Stomach smooth muscle (tissue), 2 donors: ENCODE measurements around the gene AGBL2.
"Not testable (repeated sequence)": the region's sequence is repeated elsewhere in the genome, so short reads cannot be mapped to it uniquely, and the experiment has no call there.

ENCODE experiments used
- H3K27ac ChIP-seq: one replicate; pipeline ENCODE4 v1.7.0; 2013; ENCODE audit warnings: mild to moderate bottlenecking, low read length, inconsistent platforms
- H3K27me3 ChIP-seq, 2 donors: one replicate each; pipeline ENCODE4 v1.7.0; 2013; ENCODE audit warnings: low read length in 2 of 2; ENCODE audit not compliant: insufficient read depth in 2 of 2, control insufficient read depth in 1 of 2
- H3K36me3 ChIP-seq, 2 donors: one replicate each; pipeline ENCODE4 v1.7.0; 2013; ENCODE audit warnings: low read length in 2 of 2; ENCODE audit not compliant: control insufficient read depth in 2 of 2, insufficient read depth in 2 of 2
- H3K4me1 ChIP-seq: one replicate; pipeline ENCODE4 v1.7.0; 2013; ENCODE audit warnings: low read length; ENCODE audit not compliant: control insufficient read depth, insufficient read depth
- H3K4me3 ChIP-seq, 2 donors: one replicate each; pipeline ENCODE4 v1.7.0; 2013; ENCODE audit warnings: low read length in 2 of 2
- H3K9ac ChIP-seq, 2 donors: one replicate each; pipeline ENCODE4 v1.7.0; 2013; ENCODE audit warnings: low read length in 2 of 2, mild to moderate bottlenecking in 1 of 2
- H3K9me3 ChIP-seq, 2 donors: one replicate each; pipeline ENCODE4 v1.7.0; 2013; ENCODE audit warnings: low read length in 2 of 2; ENCODE audit not compliant: control insufficient read depth in 2 of 2
- donor health status: healthy.
- donor health status: Pancreatic carcinoma.

The AGBL2 gene

GRCh38 chr11:47725442-47726117, 10.4 kb upstream of the AGBL2 start:
- no peak overlapping the region for H3K9ac ChIP-seq
- no peaks in the 10 kb centered on the region for H3K4me1 ChIP-seq
- no peaks in the 10 kb centered on the region for H3K9me3 ChIP-seq
- no peak overlapping the region for H3K27ac ChIP-seq
- no peak overlapping the region for H3K4me3 ChIP-seq
- H3K36me3 ChIP-seq, result peaks cover 39 to 41% of the 10 kb centered on the region in 2 donors
- no peaks in the 10 kb centered on the region for H3K27me3 ChIP-seq

GRCh38 chr11:47724041-47724729, 9.0 kb upstream of the AGBL2 start:
- Histone ChIP-seq H3K4me1 (no peaks in the 10 kb centered on the region), H3K27ac (no peak overlapping the region), H3K36me3 (peaks cover 34 to 46% of the 10 kb centered on the region in 2 donors), H3K9ac (no peak overlapping the region), H3K9me3 (no peaks in the 10 kb centered on the region), H3K27me3 (no peaks in the 10 kb centered on the region), H3K4me3 (no peak overlapping the region)

DNA sequence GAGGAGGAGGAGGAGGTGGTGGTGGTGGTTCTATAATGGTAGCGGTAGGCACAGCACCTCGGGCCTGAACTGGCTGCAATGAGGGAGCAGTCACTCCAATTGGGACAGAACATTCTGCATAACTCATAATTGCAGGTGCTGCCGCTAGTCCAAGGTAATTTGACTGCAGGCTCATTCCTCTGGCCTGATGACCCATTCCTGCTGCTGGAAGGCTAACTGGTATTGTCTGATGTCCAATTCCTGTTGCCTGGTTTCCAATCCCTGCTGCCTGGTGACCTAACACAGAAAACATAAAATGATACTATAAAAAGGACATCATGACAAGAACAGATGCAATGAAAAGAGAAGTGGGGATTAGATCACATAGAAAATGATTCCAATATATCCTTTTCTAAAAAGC, 7.9 kb upstream of the AGBL2 start:
- no peaks in the 10 kb centered on the region for H3K9me3 ChIP-seq
- peaks cover 36 to 46% of the 10 kb centered on the region in 2 donors for H3K36me3 ChIP-seq
- no peak overlapping the region for H3K9ac ChIP-seq
- no peak overlapping the region for H3K4me3 ChIP-seq
- H3K4me1 ChIP-seq, result no peaks in the 10 kb centered on the region
- no peak overlapping the region for H3K27ac ChIP-seq
- H3K27me3 ChIP-seq, result no peaks in the 10 kb centered on the region

DNA sequence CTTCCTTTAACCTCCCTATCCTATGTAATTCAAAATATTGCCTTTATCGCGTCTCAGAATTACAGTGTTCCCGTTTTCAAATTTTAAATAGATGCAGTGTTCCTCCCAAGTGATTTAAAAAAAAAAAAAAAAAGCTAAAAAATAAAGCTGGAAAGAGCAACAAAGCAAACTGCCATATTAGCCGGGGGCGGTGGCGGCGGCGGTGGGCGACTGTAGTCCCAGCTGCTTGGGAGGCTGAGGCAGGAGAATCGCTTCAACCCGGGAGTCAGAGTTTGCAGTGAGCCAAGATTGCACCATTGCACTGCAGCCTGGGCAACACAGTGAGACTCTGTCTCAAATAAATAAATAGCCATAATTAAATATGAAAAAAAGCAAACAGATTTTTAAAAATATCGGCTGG, 5.5 kb upstream of the AGBL2 start:
- Histone ChIP-seq H3K4me1 (peaks cover under 1% of the 10 kb centered on the region), H3K27ac (no peak overlapping the region), H3K9me3 (no peaks in the 10 kb centered on the region), H3K36me3 (peaks cover 40 to 46% of the 10 kb centered on the region in 2 donors), H3K9ac (no peak overlapping the region), H3K27me3 (no peaks in the 10 kb centered on the region), H3K4me3 (no peak overlapping the region)

GRCh38 chr11:47716692-47717091, 1.5 kb upstream of the AGBL2 start:
- H3K9me3 ChIP-seq, result no peaks in the 10 kb centered on the region
- peaks cover 20 to 22% of the 10 kb centered on the region in 2 donors for H3K36me3 ChIP-seq
- no peak overlapping the region for H3K27ac ChIP-seq
- H3K9ac ChIP-seq, result no peak overlapping the region
- peaks cover 11% of the 10 kb centered on the region for H3K4me1 ChIP-seq
- H3K4me3 ChIP-seq, result no peak overlapping the region
- H3K27me3 ChIP-seq, result no peaks in the 10 kb centered on the region

- Histone ChIP-seq H3K9ac (peak overlapping the region; percentile 76 to 80), H3K4me1 (peaks cover 11% of the 10 kb centered on the region)
Observed at GRCh38 chr11:47714554-47715081, 551 bp downstream of the AGBL2 start.

GRCh38 chr11:47711816-47712215, 3.4 kb downstream of the AGBL2 start:
- Histone ChIP-seq H3K4me3 (no peak overlapping the region), H3K9me3 (no peaks in the 10 kb centered on the region), H3K4me1 (peaks cover 11% of the 10 kb centered on the region), H3K27me3 (no peaks in the 10 kb centered on the region), H3K9ac (no peak overlapping the region), H3K36me3 (peaks cover 2 to 3% of the 10 kb centered on the region in 2 donors), H3K27ac (no peak overlapping the region)

More at GRCh38 chr11:47714554-47715081, 551 bp downstream of the AGBL2 start:
- Histone ChIP-seq H3K36me3 (peaks cover 15 to 16% of the 10 kb centered on the region in 2 donors), H3K27me3 (no peaks in the 10 kb centered on the region), H3K4me3 (peak overlapping the region; percentile 71 to 93), H3K27ac (peak overlapping the region; percentile 55), H3K9me3 (no peaks in the 10 kb centered on the region)

- H3K9ac ChIP-seq, result no peak overlapping the region
- no peak overlapping the region for H3K27ac ChIP-seq
- peaks cover 11% of the 10 kb centered on the region for H3K4me1 ChIP-seq
- no peaks in the 10 kb centered on the region for H3K9me3 ChIP-seq
- H3K4me3 ChIP-seq, result no peak overlapping the region
- H3K36me3 ChIP-seq, result no peaks in the 10 kb centered on the region
- H3K27me3 ChIP-seq, result no peaks in the 10 kb centered on the region
Observed at GRCh38 chr11:47711225-47711624, 3.9 kb downstream of the AGBL2 start.

- not testable (repeated sequence) for H3K9ac ChIP-seq, H3K4me1 ChIP-seq, H3K4me3 ChIP-seq, H3K27me3 ChIP-seq, H3K36me3 ChIP-seq, H3K27ac ChIP-seq, H3K9me3 ChIP-seq
Observed at GRCh38 chr11:47707275-47707786, 7.8 kb downstream of the AGBL2 start.

DNA sequence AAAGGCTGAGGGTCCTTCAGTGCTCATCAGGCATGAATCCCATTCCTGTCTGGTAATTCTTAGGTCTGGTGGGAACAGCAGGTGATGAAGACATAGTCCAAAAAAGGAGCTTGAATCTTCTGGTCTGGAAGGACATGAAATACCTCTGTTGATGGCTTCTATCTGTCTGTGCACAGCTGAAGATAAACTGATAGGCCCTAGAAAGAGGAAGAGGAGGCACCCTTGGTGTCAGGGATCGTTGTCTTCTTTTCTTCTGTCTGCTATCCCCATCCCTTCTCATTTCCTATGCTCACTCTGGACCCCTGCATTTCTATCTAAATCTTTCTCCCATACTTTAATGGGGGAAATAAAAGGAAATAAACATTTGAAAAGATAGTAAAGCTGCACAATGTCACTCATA, 9.4 kb downstream of the AGBL2 start:
- Histone ChIP-seq H3K27me3 (no peaks in the 10 kb centered on the region), H3K36me3 (no peaks in the 10 kb centered on the region), H3K9ac (no peak overlapping the region), H3K27ac (no peak overlapping the region), H3K4me3 (no peak overlapping the region), H3K4me1 (no peaks in the 10 kb centered on the region), H3K9me3 (no peaks in the 10 kb centered on the region)

DNA sequence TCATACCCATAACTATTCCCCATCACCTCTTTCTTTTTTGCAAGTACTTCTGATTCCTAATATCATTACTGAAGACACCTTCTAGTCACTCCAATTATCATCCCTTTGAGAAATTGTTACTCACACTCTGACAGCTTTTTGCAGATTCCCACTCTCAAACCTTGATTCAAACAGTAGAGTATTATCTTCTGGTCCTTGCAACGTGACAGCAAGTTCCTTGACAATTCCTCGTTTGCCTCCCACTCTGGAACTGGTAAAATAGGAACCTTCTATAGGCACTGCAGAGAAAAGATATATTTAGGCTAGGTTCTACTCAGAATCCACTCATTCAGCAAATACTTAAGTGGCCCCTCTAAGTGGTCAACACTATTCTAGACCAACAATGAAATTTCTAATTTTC, 23.2 kb downstream of the AGBL2 start:
- Histone ChIP-seq H3K27ac (no peak overlapping the region), H3K9me3 (no peaks in the 10 kb centered on the region)

More for the DNA sequence above, 23.2 kb downstream of the AGBL2 start:
- Histone ChIP-seq H3K9ac (no peak overlapping the region), H3K36me3 (no peaks in the 10 kb centered on the region), H3K4me3 (no peak overlapping the region), H3K4me1 (no peaks in the 10 kb centered on the region), H3K27me3 (no peaks in the 10 kb centered on the region)
